A673 (cell line): ENCODE data around the gene FBXO45.

Experiments
- CTCF ChIP-seq: fragments of 300-800, 200-600 bp; sonication (generic); conservative IDR thresholded peaks from 2 replicates; pipeline ENCODE4 v1.5.1; 2017; ENCODE audit warnings: low read depth, mild to moderate bottlenecking, antibody characterized with exemption, low read length, moderate library complexity, mixed read lengths
- EZH2 ChIP-seq: fragments of 200-600 bp; sonication (generic); IDR thresholded peaks from 2 replicates; pipeline ENCODE4 v1.6.1; 2017; ENCODE audit warnings: borderline replicate concordance, low read depth, mild to moderate bottlenecking, mixed read lengths, antibody characterized with exemption, low read length; ENCODE audit not compliant: poor library complexity, severe bottlenecking

DNA sequence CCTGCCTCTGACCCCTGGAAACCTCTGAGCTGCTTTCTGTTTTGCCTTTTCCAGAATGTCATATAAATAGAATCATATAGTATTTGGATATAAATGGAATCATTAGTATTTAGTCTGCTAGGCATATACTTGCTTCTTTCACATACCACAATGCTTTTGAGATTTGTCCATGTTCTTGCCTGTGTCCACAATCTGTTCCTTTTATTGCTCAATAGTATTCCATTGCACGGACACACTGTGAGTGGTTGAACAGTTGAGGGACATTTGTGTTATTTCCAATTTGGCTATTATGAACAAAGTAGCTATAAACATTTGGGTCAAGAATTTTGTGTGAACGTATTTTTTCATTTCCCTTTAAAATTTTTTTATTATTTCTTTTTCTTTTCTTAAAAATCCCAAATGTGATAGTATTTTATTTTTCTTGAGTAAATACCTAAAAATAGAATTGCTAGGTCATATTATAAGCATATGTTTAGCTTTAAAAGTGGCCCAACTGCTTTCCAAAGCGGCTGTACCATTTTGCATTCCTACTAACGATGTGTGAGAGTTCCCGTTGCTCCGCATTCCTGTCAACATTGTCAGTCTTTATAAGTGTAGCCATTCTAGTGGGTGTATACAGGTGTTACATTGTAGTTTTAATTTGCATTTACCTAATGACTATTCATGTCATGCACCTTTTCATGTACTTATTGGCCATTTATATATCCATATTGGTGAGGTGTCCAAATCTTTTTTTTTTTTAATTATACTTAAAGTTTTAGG lies 26.6 kb upstream of the FBXO45 start:
- TF ChIP-seq CTCF (no peak), EZH2 (no peak)
